C4-2B (cell line): ENCODE measurements around the gene ARHGEF28.

Source experiments
- H3K27ac ChIP-seq: fragments of 450-650 bp; 2 replicates; pipeline ENCODE4 v1.5.1; 2017
- ZFX ChIP-seq: fragments of 450-650 bp; IDR thresholded peaks from 2 replicates; pipeline ENCODE4 v1.6.1; 2017
- TF ChIP-seq, protein P1 (sequence below): fragments of 450-650 bp; conservative IDR thresholded peaks from 2 replicates; pipeline ENCODE4 v1.5.1; 2017; ENCODE audit warnings: mild to moderate bottlenecking

Gene ARHGEF28

DNA sequence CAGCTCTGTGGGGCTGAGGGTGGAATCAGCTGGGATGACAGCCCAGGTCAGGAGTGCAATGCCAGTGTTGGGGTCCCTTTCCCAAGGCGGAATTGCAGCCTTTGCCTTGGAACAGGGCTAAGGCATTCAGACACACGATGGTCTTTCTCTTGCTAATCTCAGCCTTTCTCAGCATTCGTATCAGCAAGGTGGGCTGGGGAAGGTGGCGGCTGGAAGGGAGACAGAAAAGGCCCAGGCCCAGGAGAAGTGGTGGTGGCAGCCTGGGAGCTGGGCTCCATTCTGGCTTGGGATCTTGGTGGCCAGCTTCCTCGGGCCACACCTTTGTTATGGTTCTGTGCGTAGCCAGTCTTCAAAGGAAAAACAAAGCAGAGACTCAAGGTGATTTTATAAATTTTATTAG, 1.1 kb upstream of the ARHGEF28 start:
- H3K27ac ChIP-seq: no peak overlapping the region

DNA sequence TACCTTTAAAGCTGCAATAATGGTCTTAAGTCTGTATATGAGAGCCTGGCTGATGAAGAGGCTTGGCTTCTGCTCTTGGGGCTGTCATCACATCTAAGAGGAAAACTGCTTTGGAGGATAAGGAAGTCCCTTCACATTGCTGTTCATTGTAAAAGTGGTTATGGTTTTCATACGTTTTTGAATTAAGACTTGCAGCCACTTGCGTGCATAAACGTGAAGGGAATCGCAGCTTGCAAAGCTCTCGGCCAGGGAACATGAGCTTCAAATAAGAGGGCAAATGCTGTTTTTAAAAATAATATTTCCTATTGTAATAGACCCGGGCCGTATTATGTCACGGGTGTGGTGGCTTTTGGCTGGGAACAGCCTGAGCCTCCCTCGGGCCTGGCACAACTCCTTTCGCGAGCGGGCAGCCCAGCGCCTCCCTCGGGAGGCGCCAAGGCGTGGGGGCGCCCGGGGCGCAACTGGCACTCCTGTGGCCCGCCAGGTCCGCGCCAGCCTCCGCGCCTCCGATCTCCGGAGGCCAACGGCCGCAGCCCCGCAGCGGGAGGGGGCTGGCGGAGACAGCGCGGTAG, 538 bp upstream of the ARHGEF28 start:
- TF ChIP-seq ZFX: peak; percentile 46
- TF ChIP-seq, protein P1, sequence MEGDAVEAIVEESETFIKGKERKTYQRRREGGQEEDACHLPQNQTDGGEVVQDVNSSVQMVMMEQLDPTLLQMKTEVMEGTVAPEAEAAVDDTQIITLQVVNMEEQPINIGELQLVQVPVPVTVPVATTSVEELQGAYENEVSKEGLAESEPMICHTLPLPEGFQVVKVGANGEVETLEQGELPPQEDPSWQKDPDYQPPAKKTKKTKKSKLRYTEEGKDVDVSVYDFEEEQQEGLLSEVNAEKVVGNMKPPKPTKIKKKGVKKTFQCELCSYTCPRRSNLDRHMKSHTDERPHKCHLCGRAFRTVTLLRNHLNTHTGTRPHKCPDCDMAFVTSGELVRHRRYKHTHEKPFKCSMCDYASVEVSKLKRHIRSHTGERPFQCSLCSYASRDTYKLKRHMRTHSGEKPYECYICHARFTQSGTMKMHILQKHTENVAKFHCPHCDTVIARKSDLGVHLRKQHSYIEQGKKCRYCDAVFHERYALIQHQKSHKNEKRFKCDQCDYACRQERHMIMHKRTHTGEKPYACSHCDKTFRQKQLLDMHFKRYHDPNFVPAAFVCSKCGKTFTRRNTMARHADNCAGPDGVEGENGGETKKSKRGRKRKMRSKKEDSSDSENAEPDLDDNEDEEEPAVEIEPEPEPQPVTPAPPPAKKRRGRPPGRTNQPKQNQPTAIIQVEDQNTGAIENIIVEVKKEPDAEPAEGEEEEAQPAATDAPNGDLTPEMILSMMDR: no peak
- peak overlapping the region; percentile 61 for H3K27ac ChIP-seq

More for the DNA sequence above, 1.1 kb upstream of the ARHGEF28 start:
- TF ChIP-seq ZFX: no peak
- TF ChIP-seq, protein P1: no peak

DNA sequence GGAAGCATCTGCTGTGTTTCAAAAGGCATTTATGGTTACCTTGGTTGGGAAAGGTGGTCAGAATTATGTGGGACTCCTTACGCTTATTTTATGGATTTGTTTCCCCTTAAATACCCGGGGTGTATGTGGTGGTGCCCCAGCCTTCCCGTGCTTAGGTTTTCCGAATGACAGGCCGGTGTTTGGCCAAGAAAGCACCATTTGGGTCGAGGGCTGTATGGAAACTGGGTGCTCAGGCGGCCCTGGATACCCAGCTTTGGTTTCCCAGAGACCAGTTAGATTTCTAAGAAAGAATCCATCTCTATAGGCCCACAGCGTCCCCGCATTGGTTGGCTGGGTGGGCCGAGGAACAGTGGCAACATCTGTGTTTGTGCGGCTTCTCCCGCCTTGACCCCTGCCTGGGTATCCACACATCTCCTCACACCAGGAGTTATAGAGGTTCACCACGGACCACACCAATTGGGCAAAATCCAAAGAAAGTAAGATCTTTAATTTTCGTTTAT, 868 bp downstream of the ARHGEF28 start:
- H3K27ac ChIP-seq: no peak overlapping the region; the same call in 1 of the 2 replicates
- TF ChIP-seq, protein P1: no peak
- TF ChIP-seq ZFX: no peak

DNA sequence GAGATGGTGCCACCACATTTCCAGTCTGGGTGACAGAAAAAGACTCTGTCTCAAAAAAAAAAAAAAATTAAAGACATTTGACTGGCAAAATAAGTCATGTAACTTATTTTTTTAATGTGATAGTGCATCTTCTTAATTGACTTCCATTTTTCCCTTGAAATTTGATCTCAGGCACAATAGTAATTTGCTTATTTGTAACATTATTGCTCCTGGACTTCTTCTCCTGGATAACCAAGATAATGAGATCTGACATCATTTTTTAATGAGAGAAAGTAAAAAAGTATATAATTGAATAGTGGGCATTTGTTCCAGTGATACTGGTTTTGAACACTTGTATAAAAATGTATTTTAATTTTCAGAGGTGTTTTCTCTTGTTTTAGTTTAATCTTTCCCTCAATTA, 3.5 kb downstream of the ARHGEF28 start:
- H3K27ac ChIP-seq: no peak overlapping the region
- TF ChIP-seq ZFX: no peak
- TF ChIP-seq, protein P1: no peak

DNA sequence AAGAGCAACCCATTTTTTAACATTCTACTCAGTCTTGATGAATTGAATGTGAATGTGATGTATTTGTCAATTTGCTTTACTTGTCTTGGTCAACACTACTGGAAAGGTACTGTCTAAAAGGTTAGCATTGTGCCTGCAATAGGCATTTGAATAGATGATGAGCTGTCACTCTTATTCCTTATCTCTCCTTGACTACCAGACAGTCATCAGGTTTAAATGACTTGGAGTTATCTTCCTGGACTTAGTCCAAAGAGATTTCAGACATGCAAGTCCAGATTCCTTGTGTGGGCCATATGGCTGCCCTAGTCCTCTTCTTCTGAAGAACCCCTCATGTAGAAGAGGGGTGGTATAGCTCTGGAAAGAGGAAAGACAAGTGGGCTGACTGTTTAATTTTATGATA, 4.8 kb downstream of the ARHGEF28 start:
- no peak overlapping the region for H3K27ac ChIP-seq
- TF ChIP-seq, protein P1: no peak
- no peak for TF ChIP-seq ZFX

DNA sequence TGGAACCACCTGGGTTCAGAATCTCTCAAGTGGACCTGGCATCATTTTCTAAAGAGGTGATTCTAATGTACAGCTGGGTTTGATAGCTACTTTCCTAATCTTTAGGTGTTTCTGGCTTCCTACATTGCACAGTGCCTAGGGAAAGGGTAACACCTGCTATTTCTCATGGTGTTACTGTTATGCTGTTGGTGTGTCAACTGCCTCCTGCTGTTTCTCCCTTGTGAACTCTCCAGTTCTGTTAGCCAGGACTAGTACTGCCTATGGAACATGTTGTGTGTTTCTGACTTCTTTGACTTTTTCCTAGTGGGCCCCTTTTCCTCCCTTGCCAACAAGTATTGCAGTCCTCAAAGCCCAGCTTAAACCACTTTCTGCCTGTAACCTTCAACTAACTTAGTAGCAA, 5.5 kb downstream of the ARHGEF28 start:
- H3K27ac ChIP-seq: no peak overlapping the region
- no peak for TF ChIP-seq ZFX
- TF ChIP-seq, protein P1: no peak

DNA sequence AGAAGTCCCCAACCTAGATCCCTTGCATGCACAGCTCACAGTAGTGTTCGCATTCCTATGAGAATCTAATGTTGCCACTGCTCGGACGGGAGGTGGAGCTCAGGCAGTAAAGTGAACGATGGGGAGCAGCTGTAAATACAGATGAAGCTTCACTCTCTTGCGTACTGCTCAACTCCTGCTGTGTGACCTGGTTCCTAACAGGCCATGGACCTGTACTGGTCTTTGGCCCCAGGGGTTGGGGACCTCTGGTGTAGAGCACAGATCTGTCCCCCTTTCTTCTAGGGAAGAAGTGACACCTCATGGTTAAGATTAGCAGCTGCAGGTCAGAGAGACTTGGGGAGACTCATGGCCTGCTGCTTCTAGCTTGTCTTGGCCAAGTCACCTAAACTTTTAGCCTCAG, 7.1 kb downstream of the ARHGEF28 start:
- no peak for TF ChIP-seq ZFX
- TF ChIP-seq, protein P1: no peak
- no peak overlapping the region for H3K27ac ChIP-seq
